ENCODE results near the gene FADS2.

FADS2 gene

DNA sequence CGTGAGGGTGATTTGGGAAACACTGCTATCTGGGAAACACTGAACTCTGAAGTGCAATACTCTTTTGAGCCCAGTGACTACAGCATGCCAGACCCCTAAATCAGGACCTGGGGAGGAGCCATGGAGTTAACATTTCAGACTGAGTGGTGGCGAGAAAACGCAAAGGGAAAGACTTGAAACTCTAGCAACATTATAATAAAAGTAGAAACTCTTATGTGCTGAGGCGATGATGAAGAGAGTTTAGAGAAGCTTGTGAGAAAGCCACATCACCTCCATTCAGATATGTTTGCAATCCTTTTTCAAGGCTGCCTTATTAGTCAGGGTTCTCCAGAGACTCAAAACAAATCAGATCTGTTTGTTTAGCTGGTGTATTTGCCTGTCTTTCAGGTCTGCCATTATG, 33.5 kb upstream of the FADS2 start:
- DNase-seq (ENCODE audit: insufficient read length, low spot score): no peak
- TF ChIP-seq POLR2AphosphoS5 (IDR thresholded peaks at IDR 0.05; ENCODE audit: low read depth, low read length) (no peak), SPI1 (IDR thresholded peaks at IDR 0.05; ENCODE audit: low read depth, low read length) (no peak)
- no peak for FAIRE-seq

DNA sequence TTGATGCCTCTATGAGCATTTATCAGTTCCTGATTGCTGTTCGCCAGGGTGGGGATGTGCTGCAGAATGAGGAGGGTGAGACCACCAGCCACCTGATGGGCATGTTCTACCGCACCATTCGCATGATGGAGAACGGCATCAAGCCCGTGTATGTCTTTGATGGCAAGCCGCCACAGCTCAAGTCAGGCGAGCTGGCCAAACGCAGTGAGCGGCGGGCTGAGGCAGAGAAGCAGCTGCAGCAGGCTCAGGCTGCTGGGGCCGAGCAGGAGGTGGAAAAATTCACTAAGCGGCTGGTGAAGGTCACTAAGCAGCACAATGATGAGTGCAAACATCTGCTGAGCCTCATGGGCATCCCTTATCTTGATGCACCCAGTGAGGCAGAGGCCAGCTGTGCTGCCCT, 32.6 kb upstream of the FADS2 start:
- no peak for TF ChIP-seq POU2F2 (IDR thresholded peaks at IDR 0.05; ENCODE audit: low read depth, low read length)
- TF ChIP-seq POLR2AphosphoS5 (IDR thresholded peaks at IDR 0.05; ENCODE audit: low read depth, low read length): no peak
- no peak for TF ChIP-seq TAF1 (IDR thresholded peaks at IDR 0.05; ENCODE audit: low read depth, low read length)
- TF ChIP-seq SPI1 (IDR thresholded peaks at IDR 0.05; ENCODE audit: low read depth, low read length): no peak
- no peak for TF ChIP-seq PAX5 (IDR thresholded peaks at IDR 0.05; ENCODE audit: insufficient read depth, low read length, severe bottlenecking)
- TF ChIP-seq POLR2A (IDR thresholded peaks at IDR 0.05; ENCODE audit: low read depth, low read length): no peak
- FAIRE-seq (no peak), DNase-seq (ENCODE audit: insufficient read length, low spot score) (no peak)

DNA sequence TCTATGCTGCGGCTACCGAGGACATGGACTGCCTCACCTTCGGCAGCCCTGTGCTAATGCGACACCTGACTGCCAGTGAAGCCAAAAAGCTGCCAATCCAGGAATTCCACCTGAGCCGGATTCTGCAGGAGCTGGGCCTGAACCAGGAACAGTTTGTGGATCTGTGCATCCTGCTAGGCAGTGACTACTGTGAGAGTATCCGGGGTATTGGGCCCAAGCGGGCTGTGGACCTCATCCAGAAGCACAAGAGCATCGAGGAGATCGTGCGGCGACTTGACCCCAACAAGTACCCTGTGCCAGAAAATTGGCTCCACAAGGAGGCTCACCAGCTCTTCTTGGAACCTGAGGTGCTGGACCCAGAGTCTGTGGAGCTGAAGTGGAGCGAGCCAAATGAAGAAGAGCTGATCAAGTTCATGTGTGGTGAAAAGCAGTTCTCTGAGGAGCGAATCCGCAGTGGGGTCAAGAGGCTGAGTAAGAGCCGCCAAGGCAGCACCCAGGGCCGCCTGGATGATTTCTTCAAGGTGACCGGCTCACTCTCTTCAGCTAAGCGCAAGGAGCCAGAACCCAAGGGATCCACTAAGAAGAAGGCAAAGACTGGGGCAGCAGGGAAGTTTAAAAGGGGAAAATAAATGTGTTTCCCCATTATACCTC, 32.1 kb upstream of the FADS2 start:
- no peak for DNase-seq (ENCODE audit: insufficient read length, low spot score)
- FAIRE-seq: no peak
- TF ChIP-seq POU2F2 (IDR thresholded peaks at IDR 0.05; ENCODE audit: low read depth, low read length) (no peak), POLR2AphosphoS5 (IDR thresholded peaks at IDR 0.05; ENCODE audit: low read depth, low read length) (no peak), POLR2A (IDR thresholded peaks at IDR 0.05; ENCODE audit: low read depth, low read length) (no peak), TAF1 (IDR thresholded peaks at IDR 0.05; ENCODE audit: low read depth, low read length) (no peak), PAX5 (IDR thresholded peaks at IDR 0.05; ENCODE audit: insufficient read depth, low read length, severe bottlenecking) (no peak), SPI1 (IDR thresholded peaks at IDR 0.05; ENCODE audit: low read depth, low read length) (no peak)

DNA sequence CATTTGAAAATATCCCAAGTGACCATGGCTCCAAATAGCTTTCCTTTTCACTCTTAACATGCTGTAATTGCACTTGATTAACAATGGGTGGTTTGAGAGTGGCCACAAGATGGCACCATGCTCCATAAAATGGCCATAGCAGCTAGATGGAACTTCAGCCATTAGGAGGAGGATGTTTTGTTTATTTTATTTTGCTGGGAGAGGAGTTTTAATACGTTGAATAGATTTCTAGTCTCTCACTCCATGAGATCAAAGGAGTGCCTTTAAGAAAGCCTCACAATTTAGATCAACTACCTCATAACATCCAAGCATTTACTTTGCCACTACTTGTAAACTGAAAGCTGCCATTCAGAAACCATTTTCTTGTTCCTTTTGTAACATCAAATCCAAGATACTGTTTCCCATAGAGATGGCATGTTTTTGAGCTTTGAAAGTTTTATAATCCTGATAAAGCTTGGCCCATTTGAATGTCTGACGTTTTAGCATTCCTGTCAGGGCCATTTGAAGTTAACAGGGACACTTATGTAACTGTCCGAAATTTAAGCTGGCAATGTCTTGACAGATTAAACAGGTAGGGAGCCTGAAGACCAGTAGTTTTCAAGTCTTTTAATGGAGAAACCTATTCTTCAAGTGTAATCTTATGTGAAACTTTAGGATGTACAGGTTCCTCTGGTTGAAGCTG, 30.7 kb upstream of the FADS2 start:
- TF ChIP-seq SPI1 (IDR thresholded peaks at IDR 0.05; ENCODE audit: low read depth, low read length) (no peak), PAX5 (IDR thresholded peaks at IDR 0.05; ENCODE audit: insufficient read depth, low read length, severe bottlenecking) (no peak), POLR2AphosphoS5 (IDR thresholded peaks at IDR 0.05; ENCODE audit: low read depth, low read length) (no peak), POLR2A (IDR thresholded peaks at IDR 0.05; ENCODE audit: low read depth, low read length) (no peak), TAF1 (IDR thresholded peaks at IDR 0.05; ENCODE audit: low read depth, low read length) (no peak), POU2F2 (IDR thresholded peaks at IDR 0.05; ENCODE audit: low read depth, low read length) (no peak)
- FAIRE-seq (peak; percentile 35), DNase-seq (ENCODE audit: insufficient read length, low spot score) (no peak)

DNA sequence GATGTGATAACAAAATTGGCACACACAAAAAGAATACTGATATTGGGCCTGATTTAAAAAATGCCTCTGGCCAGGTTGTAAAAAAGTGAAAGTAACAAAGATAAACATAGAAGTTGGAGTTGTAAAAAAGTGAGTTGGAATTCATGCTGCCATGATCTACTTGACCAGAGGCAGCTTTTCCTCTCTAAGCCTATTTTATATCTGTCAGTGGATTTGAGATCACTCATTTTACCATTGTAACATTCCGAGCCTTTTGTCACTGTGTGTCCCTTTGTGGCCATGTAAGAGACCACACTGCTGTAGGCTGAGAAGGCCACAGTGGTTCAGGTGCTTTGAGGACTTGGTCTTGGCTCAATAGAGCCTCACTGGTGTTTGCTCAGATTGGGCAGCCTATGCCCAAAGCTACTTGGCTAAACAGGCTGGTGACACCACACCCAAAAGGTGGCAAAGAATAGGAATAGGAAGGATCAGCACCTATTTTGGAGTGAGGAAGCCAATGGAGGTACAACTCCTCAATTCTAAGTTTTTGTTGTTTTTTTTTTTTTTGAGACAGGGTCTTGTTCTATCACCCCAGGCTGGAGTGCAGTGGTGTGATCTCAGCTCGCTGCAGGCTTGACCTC, 28.3 kb upstream of the FADS2 start:
- TF ChIP-seq SPI1 (IDR thresholded peaks at IDR 0.05; ENCODE audit: low read depth, low read length): no peak
- DNase-seq (ENCODE audit: insufficient read length, low spot score) (no peak), FAIRE-seq (no peak)

DNA sequence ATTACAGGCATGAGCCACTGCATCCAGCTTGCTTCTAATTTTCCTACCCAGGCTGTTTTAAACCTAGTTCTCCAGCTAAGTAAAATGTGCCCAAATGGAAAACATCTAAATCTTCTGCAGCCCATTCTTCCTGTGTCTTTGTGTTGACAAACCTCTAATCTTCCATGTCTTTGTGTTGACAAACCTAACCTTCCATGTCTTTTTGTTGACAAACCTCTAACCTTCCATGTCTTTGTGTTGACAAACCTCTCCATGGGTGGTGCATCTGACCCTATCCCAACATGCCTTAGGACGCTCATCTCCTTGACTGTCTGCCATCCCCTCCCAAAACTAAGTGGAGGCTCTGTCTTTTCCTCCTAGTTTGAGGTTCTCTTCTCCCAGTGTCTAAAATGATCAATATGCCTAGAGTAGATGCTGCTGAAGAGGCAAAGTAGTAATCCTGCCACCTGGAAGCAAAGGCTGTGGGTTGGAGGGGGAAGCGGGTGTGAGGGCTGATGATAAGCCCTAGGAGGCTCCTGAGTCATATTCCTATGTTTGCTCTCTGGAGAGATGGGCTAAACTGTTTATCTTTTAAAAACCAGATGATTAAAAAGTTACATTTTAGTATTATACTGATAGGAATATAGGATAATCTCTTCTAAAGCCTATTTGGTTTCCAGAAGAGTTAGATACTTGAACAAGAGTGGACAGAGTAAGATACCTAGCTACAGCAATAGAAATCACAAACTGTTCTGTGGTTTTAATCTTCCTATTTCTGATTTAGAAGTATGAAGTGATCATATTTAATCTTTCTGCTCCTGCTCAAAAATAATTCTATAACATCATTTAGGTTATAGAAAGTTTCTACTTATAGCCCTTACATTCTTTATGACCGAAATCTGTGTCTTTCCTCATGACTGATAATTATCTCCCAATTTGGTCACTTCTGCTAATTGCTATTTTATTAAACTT, 27.5 kb upstream of the FADS2 start:
- no peak for FAIRE-seq
- no peak for DNase-seq (ENCODE audit: insufficient read length, low spot score)
- TF ChIP-seq SPI1 (IDR thresholded peaks at IDR 0.05; ENCODE audit: low read depth, low read length) (no peak), POLR2AphosphoS5 (IDR thresholded peaks at IDR 0.05; ENCODE audit: low read depth, low read length) (no peak), TAF1 (IDR thresholded peaks at IDR 0.05; ENCODE audit: low read depth, low read length) (no peak), POLR2A (IDR thresholded peaks at IDR 0.05; ENCODE audit: low read depth, low read length) (no peak), PAX5 (IDR thresholded peaks at IDR 0.05; ENCODE audit: insufficient read depth, low read length, severe bottlenecking) (no peak)

DNA sequence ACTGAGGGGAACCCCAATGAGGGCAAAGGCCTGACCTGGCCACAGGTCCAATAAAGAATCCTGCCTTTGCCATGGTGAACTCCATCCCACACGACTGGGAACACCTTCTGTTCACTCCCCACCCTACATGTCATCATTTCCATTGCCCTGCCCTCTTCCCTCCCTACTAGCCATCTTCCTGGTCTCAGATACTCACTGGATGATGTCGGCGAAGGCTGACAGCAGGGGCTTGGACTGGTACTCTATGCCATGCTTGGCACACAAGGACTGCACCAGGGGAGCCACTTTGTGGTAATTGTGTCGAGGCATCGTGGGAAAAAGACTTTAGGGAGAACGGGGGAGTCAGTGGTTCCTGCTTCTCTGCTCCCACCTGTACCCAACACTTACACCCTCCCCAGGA, 25.5 kb upstream of the FADS2 start:
- DNase-seq (ENCODE audit: insufficient read length, low spot score) (no peak), FAIRE-seq (no peak)
- TF ChIP-seq PAX5 (IDR thresholded peaks at IDR 0.05; ENCODE audit: insufficient read depth, low read length, severe bottlenecking): no peak
- no peak for TF ChIP-seq POU2F2 (IDR thresholded peaks at IDR 0.05; ENCODE audit: low read depth, low read length)
- TF ChIP-seq POLR2A (IDR thresholded peaks at IDR 0.05; ENCODE audit: low read depth, low read length): no peak
- no peak for TF ChIP-seq TAF1 (IDR thresholded peaks at IDR 0.05; ENCODE audit: low read depth, low read length)
- no peak; the same call in 1 of the 2 replicates for TF ChIP-seq POLR2AphosphoS5 (IDR thresholded peaks at IDR 0.05; ENCODE audit: low read depth, low read length)

DNA sequence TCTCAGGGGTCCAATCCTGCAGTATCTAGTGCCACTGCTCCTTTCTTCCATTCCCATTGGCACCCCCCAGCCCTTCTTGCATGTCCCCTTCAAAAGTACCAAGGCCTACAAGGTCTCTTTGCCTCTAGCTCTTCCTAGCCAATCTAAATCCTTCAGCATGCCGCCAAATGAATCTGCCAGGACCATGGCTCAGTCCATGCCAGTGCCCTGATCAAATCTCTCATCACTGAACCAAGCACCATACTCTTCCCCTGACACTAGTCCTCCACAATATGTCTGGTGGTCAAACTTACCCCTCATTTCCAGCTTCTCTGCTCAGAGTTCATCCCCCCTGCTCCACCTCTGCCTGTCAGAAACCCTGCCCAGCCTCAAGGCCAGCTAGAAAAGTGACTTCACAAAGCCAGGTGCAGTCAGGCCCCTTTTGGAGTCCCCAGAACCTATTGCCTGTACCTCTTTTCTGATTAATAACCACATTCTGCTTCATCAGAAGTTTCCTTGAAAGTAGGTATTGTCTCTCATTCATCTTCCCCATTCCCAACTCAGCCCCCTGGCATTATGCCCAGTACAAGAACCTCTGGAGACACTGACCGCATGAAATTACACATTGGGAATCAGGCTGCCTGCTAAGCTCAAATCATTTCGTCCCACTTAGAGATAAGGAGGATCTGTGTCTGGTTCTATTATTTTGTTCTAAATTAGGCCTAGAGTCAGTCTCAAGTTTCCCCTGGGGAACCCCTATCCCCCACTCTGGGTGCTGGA, 24.0 kb upstream of the FADS2 start:
- no peak for TF ChIP-seq POU2F2 (IDR thresholded peaks at IDR 0.05; ENCODE audit: low read depth, low read length)
- no peak for TF ChIP-seq PAX5 (IDR thresholded peaks at IDR 0.05; ENCODE audit: insufficient read depth, low read length, severe bottlenecking)
- no peak for TF ChIP-seq POLR2A (IDR thresholded peaks at IDR 0.05; ENCODE audit: low read depth, low read length)
- TF ChIP-seq TAF1 (IDR thresholded peaks at IDR 0.05; ENCODE audit: low read depth, low read length): no peak
- no peak for TF ChIP-seq SPI1 (IDR thresholded peaks at IDR 0.05; ENCODE audit: low read depth, low read length)
- TF ChIP-seq POLR2AphosphoS5 (IDR thresholded peaks at IDR 0.05; ENCODE audit: low read depth, low read length): no peak
- no peak for FAIRE-seq
- no peak for DNase-seq (ENCODE audit: insufficient read length, low spot score)

DNA sequence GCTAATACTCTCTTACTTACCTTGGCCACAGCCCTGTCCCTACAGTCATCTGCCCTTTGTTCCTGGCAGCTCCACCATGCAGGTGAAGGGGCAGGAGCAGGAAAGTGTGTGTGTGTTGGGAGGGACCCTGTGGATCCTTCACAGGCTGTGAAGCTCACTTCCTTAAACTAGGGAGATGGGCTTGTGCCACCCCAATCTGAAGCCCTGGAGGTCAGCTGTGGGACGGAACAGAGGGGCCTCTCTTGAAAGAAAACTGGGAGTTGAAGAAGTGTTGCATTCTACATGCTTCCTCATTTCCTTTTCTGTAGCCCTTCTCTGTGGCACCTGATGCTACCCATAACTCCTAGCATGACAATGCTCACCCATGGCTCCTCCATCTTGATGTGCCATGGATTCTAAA, 23.0 kb upstream of the FADS2 start:
- FAIRE-seq (no peak), DNase-seq (ENCODE audit: insufficient read length, low spot score) (no peak)
- no peak for TF ChIP-seq POLR2A (IDR thresholded peaks at IDR 0.05; ENCODE audit: low read depth, low read length)
- TF ChIP-seq TAF1 (IDR thresholded peaks at IDR 0.05; ENCODE audit: low read depth, low read length): no peak
- no peak for TF ChIP-seq SPI1 (IDR thresholded peaks at IDR 0.05; ENCODE audit: low read depth, low read length)
- TF ChIP-seq PAX5 (IDR thresholded peaks at IDR 0.05; ENCODE audit: insufficient read depth, low read length, severe bottlenecking): no peak
- no peak for TF ChIP-seq POLR2AphosphoS5 (IDR thresholded peaks at IDR 0.05; ENCODE audit: low read depth, low read length)
- no peak for TF ChIP-seq POU2F2 (IDR thresholded peaks at IDR 0.05; ENCODE audit: low read depth, low read length)
